OCI-LY7 (cell line): ENCODE measurements around the gene EIF3C. TPM values are rescaled to one million over a fixed set of nuclear protein-coding genes. Genes with fewer than 3 reads are reported as not detected.
"Not testable (repeated sequence)": the region's sequence is repeated elsewhere in the genome, so short reads cannot be mapped to it uniquely, and the experiment has no call there.

Source experiments
- BruUV-seq: library from RNA; stranded (reverse); fragments of 400-500 nt; replicated peaks from 2 replicates; lab custom pipeline; 2021; lab: Mats Ljungman, UMichigan
- CTCF ChIA-PET: fragments of 300-600 bp; sonication (Branson Sonifier 250); formaldehyde crosslinking; loops from one replicate; lab custom pipeline; 2022; ENCODE audit warnings: antibody characterized with exemption; ENCODE audit not compliant: unreplicated experiment; lab: Charles Lee
- POLR2A ChIA-PET: fragments of 300-600 bp; sonication (Branson Sonifier 250); formaldehyde crosslinking; loops from one replicate; lab custom pipeline; 2022; ENCODE audit warnings: antibody characterized with exemption; lab: Charles Lee
- DNase-seq: peaks from one replicate; pipeline ENCODE4 v3.0.0-alpha.2; 2015; ENCODE audit warnings: low spot score
- H2AFZ ChIP-seq: fragments of 200-600 bp; sonication (generic), shearing (Covaris generic); 2 replicates; pipeline ENCODE4 v1.6.1; 2014; ENCODE audit warnings: mild to moderate bottlenecking, antibody characterized with exemption, low read length, moderate library complexity
- H3K27ac ChIP-seq: fragments of 200-600 bp; sonication (generic); 2 replicates; pipeline ENCODE4 v1.5.1; 2014; ENCODE audit warnings: mixed run types, low read depth, mild to moderate bottlenecking, moderate library complexity, low read length, inconsistent platforms; ENCODE audit not compliant: poor library complexity, severe bottlenecking
- H3K36me3 ChIP-seq: fragments of 200-600 bp; sonication (generic); 2 replicates; pipeline ENCODE4 v1.6.1; 2014; ENCODE audit warnings: mild to moderate bottlenecking, antibody characterized with exemption, low read length, moderate library complexity, mixed read lengths; ENCODE audit not compliant: insufficient read depth
- H3K4me1 ChIP-seq: fragments of 200-600 bp; sonication (generic); 2 replicates; pipeline ENCODE4 v1.5.1; 2014; ENCODE audit warnings: mild to moderate bottlenecking, low read length; ENCODE audit not compliant: insufficient read depth, poor library complexity, severe bottlenecking
- H3K4me2 ChIP-seq: fragments of 200-600 bp; sonication (generic); 2 replicates; pipeline ENCODE4 v1.6.1; 2014; ENCODE audit warnings: mild to moderate bottlenecking, low read length
- H3K4me3 ChIP-seq: fragments of 200-600 bp; sonication (generic); 2 replicates; pipeline ENCODE4 v1.5.1; 2014; ENCODE audit warnings: mild to moderate bottlenecking, low read depth, low read length; ENCODE audit not compliant: poor library complexity, severe bottlenecking
- H3K79me2 ChIP-seq: fragments of 200-600 bp; sonication (generic); 2 replicates; pipeline ENCODE4 v1.6.1; 2016; ENCODE audit warnings: low read depth, mild to moderate bottlenecking, low read length, moderate library complexity, mixed read lengths; ENCODE audit not compliant: insufficient read depth
- H3K9me2 ChIP-seq: fragments of 200-600 bp; sonication (generic); 2 replicates; pipeline ENCODE4 v1.6.1; 2016; ENCODE audit warnings: mild to moderate bottlenecking, low read length, mixed read lengths; ENCODE audit not compliant: insufficient read depth
- H3K9me3 ChIP-seq: fragments of 200-600 bp; sonication (generic); 2 replicates; pipeline ENCODE4 v1.6.1; 2014; ENCODE audit warnings: mild to moderate bottlenecking, mixed run types, low read length, mixed read lengths
- H4K20me1 ChIP-seq: fragments of 200-600 bp; sonication (generic); 2 replicates; pipeline ENCODE4 v1.6.1; 2014; ENCODE audit warnings: mild to moderate bottlenecking, antibody characterized with exemption, low read length, moderate library complexity, mixed read lengths; ENCODE audit not compliant: insufficient read depth
- intact Hi-C: fragments of 100-400 bp; cut with micrococcal nuclease; formaldehyde crosslinking; loops from one replicate; pipeline ENCODE4 v1.10.0; 2022; ENCODE audit not compliant: unreplicated experiment
- total RNA-seq, 2 experiments: library from RNA; depleted of rRNA in 1 of 2; stranded (reverse); fragments of >200 nt in 1 of 2; shearing (Covaris generic) in 1 of 2; gene quantifications; 2 replicates each; pipeline ENCODE4 v1.2.3, GENCODE V29; 2014 to 2022

Gene EIF3C
- total RNA-seq, 2 experiments from 2014 or later, result 284 to 840 TPM

GRCh38 chr16:28704246-28704645, 7.0 kb upstream of the EIF3C start:
- BruUV-seq, H3K4me3 ChIP-seq, H4K20me1 ChIP-seq, intact Hi-C loops, H3K9me3 ChIP-seq, H3K79me2 ChIP-seq, POLR2A ChIA-PET, H3K9me2 ChIP-seq, CTCF ChIA-PET, H3K4me1 ChIP-seq, DNase-seq, H2AFZ ChIP-seq, H3K27ac ChIP-seq, H3K4me2 ChIP-seq, H3K36me3 ChIP-seq: not testable (repeated sequence)

- intact Hi-C loops, BruUV-seq, CTCF ChIA-PET, H3K4me1 ChIP-seq, DNase-seq, H3K79me2 ChIP-seq, H2AFZ ChIP-seq, H4K20me1 ChIP-seq, H3K9me2 ChIP-seq, H3K27ac ChIP-seq, H3K4me2 ChIP-seq, H3K4me3 ChIP-seq, H3K36me3 ChIP-seq, H3K9me3 ChIP-seq, POLR2A ChIA-PET: not testable (repeated sequence)
Observed at GRCh38 chr16:28722852-28723650, 11.8 kb downstream of the EIF3C start.

- DNase-seq, result not testable (repeated sequence)
Observed at GRCh38 chr16:28731253-28731652, 20.0 kb downstream of the EIF3C start.

GRCh38 chr16:28732455-28733124, 21.3 kb downstream of the EIF3C start:
- H3K4me1 ChIP-seq, H3K79me2 ChIP-seq, H3K9me3 ChIP-seq, intact Hi-C loops, POLR2A ChIA-PET, CTCF ChIA-PET, DNase-seq, H3K4me2 ChIP-seq, BruUV-seq, H2AFZ ChIP-seq, H3K36me3 ChIP-seq, H3K9me2 ChIP-seq, H3K27ac ChIP-seq, H3K4me3 ChIP-seq, H4K20me1 ChIP-seq: not testable (repeated sequence)

More at GRCh38 chr16:28731253-28731652, 20.0 kb downstream of the EIF3C start:
- BruUV-seq, H3K9me2 ChIP-seq, H3K9me3 ChIP-seq, H4K20me1 ChIP-seq, POLR2A ChIA-PET, H3K4me1 ChIP-seq, H3K79me2 ChIP-seq, H3K4me2 ChIP-seq, H3K4me3 ChIP-seq, H3K36me3 ChIP-seq, intact Hi-C loops, H2AFZ ChIP-seq, CTCF ChIA-PET, H3K27ac ChIP-seq: not testable (repeated sequence)

- DNase-seq, POLR2A ChIA-PET, intact Hi-C loops, H3K9me2 ChIP-seq, H4K20me1 ChIP-seq, H3K9me3 ChIP-seq, BruUV-seq, H2AFZ ChIP-seq, H3K4me2 ChIP-seq, H3K27ac ChIP-seq, H3K4me3 ChIP-seq, H3K4me1 ChIP-seq, CTCF ChIA-PET, H3K36me3 ChIP-seq, H3K79me2 ChIP-seq: not testable (repeated sequence)
Observed at GRCh38 chr16:28739787-28740186, 28.5 kb downstream of the EIF3C start.

GRCh38 chr16:28740631-28741030, 29.4 kb downstream of the EIF3C start:
- H3K9me2 ChIP-seq, H3K4me2 ChIP-seq, H3K4me1 ChIP-seq, intact Hi-C loops, POLR2A ChIA-PET, H3K27ac ChIP-seq, BruUV-seq, H4K20me1 ChIP-seq, H2AFZ ChIP-seq, H3K4me3 ChIP-seq, DNase-seq, CTCF ChIA-PET, H3K36me3 ChIP-seq, H3K9me3 ChIP-seq, H3K79me2 ChIP-seq: not testable (repeated sequence)
